ENCODE measurements around the gene CLASP1.

Gene CLASP1

DNA sequence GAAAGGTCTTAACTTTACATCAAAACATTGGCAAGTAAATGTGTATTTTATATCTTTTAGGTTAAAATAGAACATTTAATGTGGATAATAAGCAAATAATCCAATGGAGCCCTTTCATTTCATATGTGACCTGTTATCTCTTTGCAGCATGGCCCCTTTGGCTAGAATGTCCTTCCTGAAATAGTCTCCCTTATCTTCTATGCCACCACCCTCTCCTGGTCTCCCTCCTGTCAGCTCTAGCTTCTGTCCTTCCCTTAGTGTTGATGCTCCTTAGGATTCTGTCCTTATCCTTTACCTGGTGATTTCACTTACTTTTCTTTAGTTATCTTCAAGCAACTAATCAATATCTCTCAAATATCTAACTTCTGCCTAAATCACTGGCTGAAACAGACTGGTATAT, 277.2 kb downstream of the CLASP1 start:
- H3K9me3 ChIP-seq (ENCODE audit: low read length): no peaks in the 10 kb centered on the region
- H3K4me3 ChIP-seq (ENCODE audit: low read depth, low read length, poor library complexity, severe bottlenecking): no peak overlapping the region
- no peak for TF ChIP-seq EZH2 (IDR thresholded peaks at IDR 0.05; ENCODE audit: borderline replicate concordance, low read length)
- TF ChIP-seq, protein P1, sequence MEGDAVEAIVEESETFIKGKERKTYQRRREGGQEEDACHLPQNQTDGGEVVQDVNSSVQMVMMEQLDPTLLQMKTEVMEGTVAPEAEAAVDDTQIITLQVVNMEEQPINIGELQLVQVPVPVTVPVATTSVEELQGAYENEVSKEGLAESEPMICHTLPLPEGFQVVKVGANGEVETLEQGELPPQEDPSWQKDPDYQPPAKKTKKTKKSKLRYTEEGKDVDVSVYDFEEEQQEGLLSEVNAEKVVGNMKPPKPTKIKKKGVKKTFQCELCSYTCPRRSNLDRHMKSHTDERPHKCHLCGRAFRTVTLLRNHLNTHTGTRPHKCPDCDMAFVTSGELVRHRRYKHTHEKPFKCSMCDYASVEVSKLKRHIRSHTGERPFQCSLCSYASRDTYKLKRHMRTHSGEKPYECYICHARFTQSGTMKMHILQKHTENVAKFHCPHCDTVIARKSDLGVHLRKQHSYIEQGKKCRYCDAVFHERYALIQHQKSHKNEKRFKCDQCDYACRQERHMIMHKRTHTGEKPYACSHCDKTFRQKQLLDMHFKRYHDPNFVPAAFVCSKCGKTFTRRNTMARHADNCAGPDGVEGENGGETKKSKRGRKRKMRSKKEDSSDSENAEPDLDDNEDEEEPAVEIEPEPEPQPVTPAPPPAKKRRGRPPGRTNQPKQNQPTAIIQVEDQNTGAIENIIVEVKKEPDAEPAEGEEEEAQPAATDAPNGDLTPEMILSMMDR (IDR thresholded peaks at IDR 0.05; ENCODE audit: low read length): no peak
- H3K9ac ChIP-seq (ENCODE audit: low read length): no peak overlapping the region
- H3K27me3 ChIP-seq (ENCODE audit: insufficient read depth, low read length): no peaks in the 10 kb centered on the region
- H3F3A ChIP-seq (ENCODE audit: insufficient read depth, low read length): no peaks in the 10 kb centered on the region
- no peaks in the 10 kb centered on the region for H3K4me1 ChIP-seq (ENCODE audit: insufficient read depth, low read length, severe bottlenecking)
- H3K9me2 ChIP-seq (ENCODE audit: low read depth, low read length): no peaks in the 10 kb centered on the region
- no peaks in the 10 kb centered on the region for H3K79me2 ChIP-seq (ENCODE audit: insufficient read depth, low read length)
- H3K4me2 ChIP-seq (ENCODE audit: low read length): no peak overlapping the region
- no peaks in the 10 kb centered on the region for H4K20me1 ChIP-seq (ENCODE audit: insufficient read depth, low read length)
- no peak overlapping the region for H3K27ac ChIP-seq (ENCODE audit: low read depth, low read length, poor library complexity, severe bottlenecking)
- peaks cover 80% of the 10 kb centered on the region for H3K36me3 ChIP-seq (ENCODE audit: insufficient read depth, low read length)
- H2AFZ ChIP-seq (ENCODE audit: low read length): no peak overlapping the region

GRCh38 chr2:121368836-121369235, 280.4 kb downstream of the CLASP1 start:
- Histone ChIP-seq H4K20me1 (ENCODE audit: insufficient read depth, low read length) (no peaks in the 10 kb centered on the region), H3K9me3 (ENCODE audit: low read length) (no peaks in the 10 kb centered on the region), H3K4me3 (ENCODE audit: low read depth, low read length, poor library complexity, severe bottlenecking) (no peak overlapping the region), H3K36me3 (ENCODE audit: insufficient read depth, low read length) (peaks cover 71% of the 10 kb centered on the region), H3F3A (ENCODE audit: insufficient read depth, low read length) (no peaks in the 10 kb centered on the region), H3K4me1 (ENCODE audit: insufficient read depth, low read length, severe bottlenecking) (no peaks in the 10 kb centered on the region), H3K9ac (ENCODE audit: low read length) (no peak overlapping the region), H3K9me2 (ENCODE audit: low read depth, low read length) (no peaks in the 10 kb centered on the region), H3K27me3 (ENCODE audit: insufficient read depth, low read length) (no peaks in the 10 kb centered on the region), H2AFZ (ENCODE audit: low read length) (no peak overlapping the region), H3K27ac (ENCODE audit: low read depth, low read length, poor library complexity, severe bottlenecking) (no peak overlapping the region), H3K4me2 (ENCODE audit: low read length) (no peak overlapping the region), H3K79me2 (ENCODE audit: insufficient read depth, low read length) (no peaks in the 10 kb centered on the region)
- TF ChIP-seq EZH2 (IDR thresholded peaks at IDR 0.05; ENCODE audit: borderline replicate concordance, low read length): no peak
- TF ChIP-seq, protein P1 (IDR thresholded peaks at IDR 0.05; ENCODE audit: low read length): no peak

GRCh38 chr2:121368155-121368554, 281.1 kb downstream of the CLASP1 start:
- H3K9me3 ChIP-seq (ENCODE audit: low read length): no peaks in the 10 kb centered on the region
- H3K27me3 ChIP-seq (ENCODE audit: insufficient read depth, low read length): no peaks in the 10 kb centered on the region
- no peaks in the 10 kb centered on the region for H3K4me1 ChIP-seq (ENCODE audit: insufficient read depth, low read length, severe bottlenecking)
- H3K36me3 ChIP-seq (ENCODE audit: insufficient read depth, low read length): peaks cover 69% of the 10 kb centered on the region
- no peaks in the 10 kb centered on the region for H3K79me2 ChIP-seq (ENCODE audit: insufficient read depth, low read length)
- H4K20me1 ChIP-seq (ENCODE audit: insufficient read depth, low read length): no peaks in the 10 kb centered on the region
- H3F3A ChIP-seq (ENCODE audit: insufficient read depth, low read length): no peaks in the 10 kb centered on the region
- no peak overlapping the region for H3K4me3 ChIP-seq (ENCODE audit: low read depth, low read length, poor library complexity, severe bottlenecking)
- H3K9me2 ChIP-seq (ENCODE audit: low read depth, low read length): no peaks in the 10 kb centered on the region
- no peak overlapping the region for H2AFZ ChIP-seq (ENCODE audit: low read length)
- H3K4me2 ChIP-seq (ENCODE audit: low read length): no peak overlapping the region
- H3K27ac ChIP-seq (ENCODE audit: low read depth, low read length, poor library complexity, severe bottlenecking): no peak overlapping the region
- TF ChIP-seq, protein P1 (IDR thresholded peaks at IDR 0.05; ENCODE audit: low read length): no peak
- no peak for TF ChIP-seq EZH2 (IDR thresholded peaks at IDR 0.05; ENCODE audit: borderline replicate concordance, low read length)
- no peak overlapping the region for H3K9ac ChIP-seq (ENCODE audit: low read length)

Data from OCI-LY1 (cell line).